ENCODE measurements around the gene AQP2.
"Not testable (repeated sequence)": the region's sequence is repeated elsewhere in the genome, so short reads cannot be mapped to it uniquely, and the experiment has no call there.

AQP2 gene

DNA sequence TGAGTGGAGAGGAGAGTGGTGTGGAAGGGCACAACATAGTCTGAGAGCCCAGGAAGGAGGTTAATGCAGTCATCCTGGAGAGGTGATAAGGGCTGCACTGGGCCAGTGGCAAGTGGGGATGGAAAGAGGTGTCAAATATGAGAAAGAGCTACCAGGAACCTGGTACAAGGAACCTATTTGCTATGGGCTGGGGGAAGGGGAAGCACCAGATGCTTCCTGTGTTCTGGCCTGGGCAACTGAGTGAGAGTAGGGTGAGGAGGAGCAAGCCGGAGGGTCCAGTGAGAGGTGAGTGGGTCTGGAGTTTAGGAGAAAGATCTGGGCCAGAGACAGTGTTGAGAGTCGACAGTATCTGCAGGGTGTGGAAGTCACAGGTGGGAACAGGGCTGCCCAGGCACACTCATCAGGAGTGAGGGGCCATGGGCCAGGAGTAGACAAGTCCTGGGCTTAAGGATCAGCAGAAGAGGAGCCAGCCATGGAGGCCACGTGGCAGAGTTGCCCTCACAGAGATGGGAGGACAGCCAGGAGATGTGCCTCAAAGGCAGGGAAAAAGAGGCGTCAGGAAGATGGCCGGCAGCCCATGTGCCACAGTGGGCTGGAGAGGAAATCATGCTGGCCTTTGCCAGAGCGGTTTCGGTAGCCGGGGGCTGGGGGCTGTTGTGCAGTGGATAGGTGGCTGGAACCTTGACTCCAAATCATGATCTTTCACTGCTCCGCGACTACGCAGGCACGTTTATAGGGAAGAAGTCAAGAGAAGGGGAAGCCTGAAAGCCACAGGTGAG, 19.3 kb downstream of the AQP2 start:
- no peak for DNase-seq (ENCODE audit: low read depth)

- no peak for DNase-seq (ENCODE audit: low read depth)
These were observed 20.1 kb downstream of the AQP2 start for GRCh38 chr12:49970658-49971057.

DNA sequence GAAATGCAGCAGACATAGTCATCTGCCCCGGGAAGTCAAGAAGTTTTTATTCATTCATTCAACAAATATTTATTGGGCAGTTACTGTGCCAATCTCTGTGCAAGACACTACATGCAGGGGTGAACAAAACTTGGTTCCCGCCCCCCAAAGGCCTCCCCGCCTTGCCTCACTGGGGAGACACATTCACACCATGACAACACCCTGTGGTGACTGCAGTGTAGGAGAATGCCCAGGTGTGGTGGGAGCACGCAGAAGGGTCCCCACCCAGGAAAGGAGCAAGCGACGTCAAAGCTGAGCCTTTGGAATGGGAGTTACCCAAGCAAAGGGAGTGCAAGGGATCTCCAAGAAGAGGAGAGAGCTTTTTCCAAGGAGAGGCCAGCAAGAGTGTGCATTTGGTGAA, 20.6 kb downstream of the AQP2 start:
- no peak for DNase-seq (ENCODE audit: low read depth)

DNA sequence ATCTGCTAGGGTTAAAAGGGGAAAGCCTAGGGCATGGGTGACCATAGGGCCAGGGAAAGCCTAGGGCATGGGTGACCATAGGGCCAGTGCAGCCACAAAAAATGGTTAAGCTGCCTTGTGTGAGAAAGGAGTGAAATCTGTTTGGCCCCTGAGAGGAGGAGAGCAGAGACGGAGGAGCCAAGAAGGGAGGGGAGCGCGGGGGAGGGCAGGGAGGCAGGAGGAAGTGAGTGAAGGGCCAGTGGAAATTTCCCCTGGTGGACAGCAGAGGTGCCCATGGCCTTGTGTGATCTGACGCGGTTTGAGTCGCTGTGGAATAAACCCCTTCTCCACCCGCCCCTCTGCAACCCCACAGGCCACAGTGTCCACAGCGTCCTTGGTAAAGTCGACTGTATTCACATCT, 21.6 kb downstream of the AQP2 start:
- DNase-seq (ENCODE audit: low read depth): no peak

DNA sequence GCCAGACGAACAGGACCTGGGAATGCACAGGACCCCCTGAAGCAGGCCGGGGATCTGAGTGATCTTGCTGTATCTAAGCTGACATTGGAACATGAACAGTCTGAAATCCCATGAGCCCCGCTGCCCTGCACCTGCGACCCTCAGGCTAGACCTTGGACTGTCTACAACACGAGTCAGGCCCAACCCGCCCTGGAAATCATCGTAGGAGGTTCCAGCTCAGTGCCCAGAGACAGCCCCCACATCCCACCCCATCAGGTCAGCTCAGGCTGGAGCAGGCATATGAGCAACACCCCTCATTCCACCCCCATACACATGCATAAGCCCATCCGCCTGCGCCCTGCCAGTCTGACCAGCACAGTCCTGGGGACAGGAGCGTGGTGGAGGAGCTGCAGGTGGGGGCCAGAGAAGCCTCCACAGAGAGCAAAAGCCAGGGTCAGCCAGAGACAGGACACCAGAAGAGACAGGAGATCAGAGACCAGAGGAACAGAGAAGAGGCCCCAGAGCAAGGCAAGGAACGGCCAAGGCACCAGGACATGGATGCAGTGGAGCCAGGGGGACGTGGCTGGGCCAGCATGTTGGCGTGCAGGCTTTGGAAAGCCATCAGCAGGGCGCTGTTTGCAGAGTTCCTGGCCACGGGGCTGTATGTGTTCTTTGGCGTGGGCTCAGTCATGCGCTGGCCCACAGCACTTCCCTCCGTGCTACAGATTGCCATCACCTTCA, 22.3 kb downstream of the AQP2 start, which contains the start of gene AQP6:
AQP6 (plus strand) TSS at position 307 of the 720 bp plus-strand sequence; CDS start at position 534, 227 bp downstream.
- no peak for DNase-seq (ENCODE audit: low read depth)

GRCh38 chr12:49973361-49973830, 22.9 kb downstream of the AQP2 start:
- DNase-seq (ENCODE audit: low read depth): no peak

- DNase-seq (ENCODE audit: low read depth): no peak
These were observed 23.7 kb downstream of the AQP2 start for GRCh38 chr12:49974231-49974675.

DNA sequence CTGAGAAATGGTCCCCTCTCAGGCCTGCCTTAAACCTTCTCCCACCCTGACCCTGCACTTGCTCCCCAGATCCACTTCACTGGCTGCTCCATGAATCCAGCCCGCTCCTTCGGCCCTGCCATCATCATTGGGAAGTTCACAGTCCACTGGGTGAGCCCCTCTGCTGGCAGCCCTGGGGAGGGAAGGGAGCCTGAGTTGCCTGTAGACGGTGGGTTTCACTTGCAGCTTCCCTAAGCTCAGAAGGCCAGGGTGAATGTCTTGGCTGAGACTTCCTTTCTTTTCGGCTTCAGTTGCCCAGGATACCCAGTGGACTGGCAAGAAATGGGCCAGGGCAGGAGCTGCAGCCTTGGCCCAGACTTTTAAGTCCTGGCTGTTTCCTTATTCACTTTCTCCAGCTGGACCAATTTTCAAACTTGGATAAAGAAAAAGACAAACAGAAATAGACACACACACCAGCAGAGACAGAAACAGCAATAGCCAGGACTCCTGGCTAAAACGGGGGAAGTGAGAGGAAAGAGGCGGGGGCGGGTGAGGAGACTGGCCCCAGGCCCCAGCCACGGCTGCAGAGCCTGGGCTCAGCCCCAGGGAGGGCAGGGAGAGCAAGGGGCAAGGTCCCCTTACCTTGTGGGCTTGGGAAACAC, 24.3 kb downstream of the AQP2 start:
- DNase-seq (ENCODE audit: low read depth): no peak

GRCh38 chr12:49975318-49975761, 24.8 kb downstream of the AQP2 start:
- DNase-seq (ENCODE audit: low read depth): no peak

- no peak for DNase-seq (ENCODE audit: low read depth)
These were observed 26.0 kb downstream of the AQP2 start for GRCh38 chr12:49976557-49976956.

DNA sequence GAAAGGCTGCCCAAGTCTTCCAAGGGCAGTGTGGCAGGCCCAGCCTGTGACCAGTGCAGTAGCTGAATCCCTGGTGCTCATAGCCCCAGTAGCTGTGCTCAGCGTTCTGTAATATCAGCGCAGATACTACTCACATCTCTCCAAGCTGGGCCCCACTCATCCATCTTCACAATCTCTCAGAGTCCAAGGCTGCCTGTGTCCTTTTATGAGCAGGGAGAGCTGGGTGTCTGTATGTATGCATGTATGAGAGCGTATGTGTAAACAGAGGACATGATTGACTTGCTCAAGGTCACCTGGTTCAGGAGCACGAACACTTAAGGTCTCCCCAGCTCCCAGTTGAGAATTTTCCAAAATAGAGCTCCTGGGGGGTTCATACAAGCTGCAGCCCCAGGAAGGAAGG, 27.6 kb downstream of the AQP2 start:
- no peak for DNase-seq (ENCODE audit: low read depth)

GRCh38 chr12:49979016-49979586, 28.6 kb downstream of the AQP2 start:
- no peak for DNase-seq (ENCODE audit: low read depth)

DNA sequence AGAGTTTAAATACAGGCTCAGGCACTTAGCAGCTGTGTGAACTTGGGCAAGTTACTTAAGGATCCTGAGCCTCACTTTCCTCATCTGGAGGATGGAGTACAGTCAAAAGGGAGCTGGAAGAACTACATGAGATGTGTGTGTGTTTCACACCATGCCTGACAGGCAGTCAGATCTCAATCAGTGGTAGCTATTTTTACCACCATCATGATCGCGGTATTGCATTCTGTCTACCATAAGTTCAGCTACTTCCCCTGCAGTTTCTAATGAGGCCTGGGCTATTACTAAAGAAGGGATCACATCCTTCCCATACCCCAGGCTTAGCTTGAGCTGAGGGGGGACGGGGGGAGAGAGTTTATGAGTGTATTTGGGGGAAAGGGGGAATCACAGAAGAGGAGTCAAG, 29.3 kb downstream of the AQP2 start:
- no peak for DNase-seq (ENCODE audit: low read depth)

GRCh38 chr12:49980501-49981349, 30.2 kb downstream of the AQP2 start:
- no peak for DNase-seq (ENCODE audit: low read depth)

DNA sequence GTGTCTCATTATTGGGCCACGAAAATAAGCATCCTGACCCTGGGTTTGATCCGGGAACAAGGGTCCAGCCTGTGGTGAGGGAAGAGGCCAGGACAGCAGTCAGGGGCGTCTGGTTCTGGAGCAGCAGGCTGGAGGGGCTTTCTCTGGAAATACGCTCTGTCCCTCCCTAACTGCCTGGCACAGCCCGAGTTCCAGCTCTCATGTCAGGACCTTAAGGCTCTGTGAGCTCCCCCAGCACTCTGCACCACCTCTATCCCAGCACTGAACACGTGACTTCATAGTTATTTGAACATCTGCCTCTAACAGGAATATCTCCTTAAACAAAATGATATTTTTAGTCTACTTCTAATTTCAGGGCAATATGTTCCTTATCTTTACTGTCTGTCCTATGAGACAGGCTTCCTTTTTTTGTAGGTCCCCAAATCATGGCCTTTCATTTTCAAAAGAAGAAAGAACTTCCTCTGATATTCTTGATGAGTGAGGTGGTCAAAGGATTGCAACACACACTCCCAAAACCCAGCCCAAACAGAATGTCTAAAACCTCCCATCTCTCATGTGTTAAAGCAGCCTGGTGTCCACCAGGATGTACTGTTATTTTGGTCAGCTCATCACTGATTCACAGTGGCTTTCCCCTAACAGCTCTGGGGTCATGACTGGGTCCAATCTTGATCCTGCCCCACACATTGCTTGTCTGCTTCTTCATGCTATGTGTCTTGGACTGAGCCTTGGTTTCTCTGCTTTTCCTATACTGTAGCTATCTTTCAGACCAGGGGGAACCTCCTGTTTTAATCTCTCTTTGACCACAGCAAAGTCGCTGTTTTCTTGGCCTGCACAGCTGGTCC, 31.9 kb downstream of the AQP2 start:
- DNase-seq (ENCODE audit: low read depth): no peak

DNA sequence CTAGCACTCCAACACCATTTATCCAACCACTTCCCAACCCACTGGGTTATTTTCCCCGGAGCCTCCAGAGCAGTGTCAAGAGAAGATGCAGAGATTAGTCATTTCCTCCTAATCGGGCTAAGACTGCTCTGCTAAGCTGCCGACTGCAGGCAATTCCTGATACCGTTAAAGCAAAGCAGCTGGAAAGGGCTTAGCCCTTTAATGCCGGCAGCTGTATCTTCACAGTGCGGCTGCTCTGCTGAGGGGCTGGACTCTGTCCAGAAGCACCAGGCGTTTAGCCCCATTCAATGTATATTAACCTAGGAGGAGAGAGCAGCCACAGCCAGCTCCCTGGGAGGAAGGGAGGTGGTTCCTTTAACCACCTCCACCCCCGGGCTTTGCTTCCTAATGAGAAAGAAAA, 33.4 kb downstream of the AQP2 start:
- DNase-seq (ENCODE audit: low read depth): no peak

DNA sequence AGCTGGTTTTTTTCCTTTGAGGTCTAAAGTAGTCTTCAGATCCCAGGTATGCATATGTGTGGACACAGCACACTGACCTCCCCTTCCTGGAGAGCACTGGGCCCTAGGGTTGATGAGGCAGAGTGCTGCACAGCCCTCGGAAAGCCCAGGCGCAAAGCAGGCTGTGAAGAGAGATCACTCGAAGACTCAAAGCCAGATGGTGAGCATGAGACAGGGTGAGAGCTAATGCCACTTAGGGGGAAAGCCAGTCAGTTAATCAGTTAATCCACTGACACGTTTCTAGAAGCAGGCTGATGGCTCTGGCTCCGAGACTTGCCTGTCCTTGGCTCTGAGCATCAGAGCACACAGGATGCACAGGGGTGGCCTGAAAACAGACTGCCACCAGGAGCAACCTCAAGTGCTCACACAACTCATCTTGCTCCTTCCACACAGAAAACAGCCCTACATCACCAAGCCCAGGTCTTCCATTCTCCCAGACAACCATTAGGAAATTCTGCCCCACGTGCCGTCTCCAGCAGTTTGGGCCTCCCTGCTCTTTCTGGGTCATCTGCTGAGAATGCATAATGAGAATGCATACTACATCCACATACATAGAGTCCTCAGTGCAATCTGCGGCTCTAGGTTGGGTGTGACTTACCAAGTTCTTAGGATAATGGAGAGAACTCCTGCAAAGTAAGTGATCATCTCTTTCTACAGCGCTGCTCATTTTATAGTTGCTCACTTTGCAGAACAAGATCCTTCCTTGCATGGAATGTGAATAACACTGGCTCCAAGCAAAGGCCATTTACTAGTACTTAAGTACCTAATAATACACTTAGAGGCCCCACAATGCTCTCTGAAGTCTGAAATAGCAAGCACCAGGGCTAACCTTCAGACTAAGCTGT, 34.2 kb downstream of the AQP2 start:
- DNase-seq (ENCODE audit: low read depth): no peak

DNA sequence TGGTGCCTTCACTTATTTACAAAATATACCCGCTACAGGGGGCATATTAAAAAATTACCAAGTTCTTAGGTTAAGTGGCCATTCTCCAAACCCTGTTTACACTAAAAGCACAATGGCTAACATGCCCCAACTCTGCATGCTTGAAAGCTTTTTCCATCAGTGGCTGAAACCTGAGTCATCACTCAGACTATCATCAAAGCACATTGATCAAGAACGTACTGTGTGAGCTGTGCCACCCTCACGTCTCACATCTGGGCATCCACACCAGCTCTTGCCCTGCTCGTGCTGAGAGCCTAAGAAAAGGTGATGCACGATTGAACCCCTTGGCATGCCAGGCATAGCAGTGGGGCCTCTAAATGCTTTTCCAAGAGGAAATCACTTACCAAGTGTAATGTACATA, 35.4 kb downstream of the AQP2 start:
- no peak for DNase-seq (ENCODE audit: low read depth)

DNA sequence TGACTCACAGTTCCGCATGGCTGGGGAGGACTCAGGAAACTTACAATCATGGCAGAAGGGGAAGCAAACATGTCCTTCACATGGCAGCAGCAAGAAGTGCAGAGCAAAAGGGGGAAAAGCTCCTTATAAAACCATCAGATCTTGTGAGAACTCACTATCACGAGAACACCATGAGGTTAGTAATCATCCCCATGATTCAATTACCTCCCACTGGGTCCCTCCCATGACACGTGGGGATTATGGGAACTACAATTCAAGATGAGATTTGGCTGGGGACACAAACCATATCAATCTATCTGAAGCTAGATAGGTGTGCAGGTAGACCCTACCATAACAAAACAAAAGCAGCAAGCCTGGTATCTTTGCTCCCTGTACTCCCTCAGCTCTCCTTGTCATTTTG, 35.9 kb downstream of the AQP2 start:
- DNase-seq (ENCODE audit: low read depth): not testable (repeated sequence)

All from activated gamma-delta T cell treated with anti-CD3 and anti-CD28 coated beads, Interleukin-2, amount 50 U/mL, for 16 hours (primary cell).